22Rv1 (cell line): Measurements from ENCODE around the gene IL17RD.
"Not testable (repeated sequence)": the region's sequence is repeated elsewhere in the genome, so short reads cannot be mapped to it uniquely, and the experiment has no call there.

Experiments used
- H3K27ac ChIP-seq: fragments of 450-650 bp; 2 replicates; pipeline ENCODE4 v1.5.1; 2017
- CTCF ChIP-seq: fragments of 450-650 bp; IDR thresholded peaks from 2 replicates; pipeline ENCODE4 v1.5.1; 2017; ENCODE audit warnings: mild to moderate bottlenecking
- ZFX ChIP-seq: fragments of 450-650 bp; IDR thresholded peaks from 2 replicates; pipeline ENCODE4 v1.6.1; 2017; ENCODE audit warnings: antibody characterized with exemption, borderline replicate concordance

IL17RD gene

DNA sequence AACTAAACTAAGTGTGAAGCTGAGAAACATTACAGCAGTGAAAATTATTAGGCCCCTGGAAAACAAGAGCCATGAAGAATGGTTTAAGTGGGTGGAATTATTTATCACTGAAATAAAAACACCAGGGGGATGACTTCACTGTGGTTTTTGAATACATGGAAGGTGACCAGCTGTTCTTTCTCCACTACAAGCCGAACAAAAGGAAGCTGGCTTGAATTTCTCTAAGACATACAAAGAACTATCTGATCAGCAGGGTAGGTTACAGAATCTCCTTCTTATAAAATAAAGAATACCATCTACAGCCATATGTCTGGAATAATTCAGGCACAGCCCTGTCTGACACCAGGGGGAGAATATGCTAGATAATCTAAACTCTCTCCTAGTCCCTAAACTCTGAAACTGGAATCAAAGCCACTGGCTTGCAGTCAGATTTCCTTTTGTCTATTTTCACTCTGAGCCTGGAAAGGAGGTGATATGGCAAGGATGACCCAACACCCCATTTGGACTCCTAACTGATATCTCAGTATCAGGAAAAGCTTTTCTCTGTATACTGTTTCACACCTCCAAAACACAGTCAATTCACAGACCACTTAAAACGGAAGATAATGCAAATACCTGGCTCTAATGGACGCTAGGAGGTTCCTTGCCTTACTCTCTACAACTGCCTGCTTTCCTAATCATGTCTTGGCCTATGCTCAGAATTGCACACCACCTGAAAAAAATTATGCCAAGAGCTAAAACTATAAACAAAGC lies 73.5 kb downstream of the IL17RD start:
- no peak for TF ChIP-seq CTCF
- no peak for TF ChIP-seq ZFX
- no peak overlapping the region for H3K27ac ChIP-seq

- H3K27ac ChIP-seq = no peak overlapping the region
- TF ChIP-seq CTCF (no peak), ZFX (no peak)
Observed at GRCh38 chr3:57089043-57089442, 76.1 kb downstream of the IL17RD start.

GRCh38 chr3:57088503-57088902 lies 76.7 kb downstream of the IL17RD start:
- H3K27ac ChIP-seq = no peak overlapping the region
- no peak for TF ChIP-seq CTCF
- no peak for TF ChIP-seq ZFX

- TF ChIP-seq CTCF (no peak), ZFX (no peak)
- no peak overlapping the region for H3K27ac ChIP-seq
Observed at GRCh38 chr3:57087361-57088092, 77.6 kb downstream of the IL17RD start.

- no peak overlapping the region for H3K27ac ChIP-seq
- no peak for TF ChIP-seq ZFX
- no peak for TF ChIP-seq CTCF
Observed at GRCh38 chr3:57086201-57086600, 79.0 kb downstream of the IL17RD start.

- no peak for TF ChIP-seq ZFX
- TF ChIP-seq CTCF = no peak
- H3K27ac ChIP-seq = no peak overlapping the region
Observed at GRCh38 chr3:57085211-57085610, 79.9 kb downstream of the IL17RD start.

DNA sequence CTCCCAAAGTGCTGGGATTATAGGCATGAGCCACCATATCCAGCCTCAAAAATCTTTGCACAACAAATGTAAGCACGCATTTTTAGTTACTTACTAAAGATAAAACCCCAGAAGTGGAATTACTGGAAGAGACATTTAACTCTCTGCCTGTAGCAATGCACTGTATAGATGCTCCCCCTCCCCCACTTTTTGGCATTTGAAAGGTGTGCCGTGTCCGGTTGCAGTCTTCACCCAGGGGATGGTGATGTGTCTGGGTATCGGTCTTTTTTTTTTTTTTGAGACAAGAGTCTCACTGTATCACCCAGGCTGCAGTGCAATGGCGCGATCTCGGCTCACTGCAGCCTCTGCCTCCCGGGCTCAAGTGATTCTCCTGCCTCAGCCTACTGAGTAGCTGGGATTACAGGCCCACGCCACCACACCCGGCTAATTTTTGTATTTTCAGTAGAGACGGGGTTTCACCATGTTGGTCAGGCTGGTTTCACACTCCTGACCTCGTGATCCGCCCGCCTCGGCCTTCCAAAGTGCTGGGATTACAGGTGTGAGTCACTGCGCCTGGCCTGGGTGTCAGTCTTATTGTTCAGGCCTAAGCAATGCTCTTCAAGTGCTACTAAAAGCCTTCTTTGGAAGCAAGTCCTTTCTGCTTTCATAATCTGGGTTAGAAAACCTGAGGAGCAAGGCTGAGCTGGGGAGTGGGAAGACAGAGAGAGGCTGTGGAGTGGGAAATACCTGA lies 81.7 kb downstream of the IL17RD start:
- H3K27ac ChIP-seq = not testable (repeated sequence)
